H1 (cell line): ENCODE measurements around the gene BAX. TPM values are rescaled to one million over a fixed set of nuclear protein-coding genes. Genes with fewer than 3 reads are reported as not detected.

ENCODE experiments used
- CTCF ChIA-PET: fragments of 300-600 bp; sonication (Branson Sonifier 250); formaldehyde crosslinking; loops from one replicate; lab custom pipeline; 2021; ENCODE audit not compliant: partially characterized antibody; lab: Charles Lee
- POLR2A ChIA-PET: fragments of 300-600 bp; sonication (Branson Sonifier 250); formaldehyde crosslinking; loops from one replicate; lab custom pipeline; 2021; ENCODE audit warnings: inconsistent platforms; ENCODE audit not compliant: partially characterized antibody; lab: Charles Lee
- DNase-seq, 2 experiments: peaks; one replicate each; pipeline versions ENCODE4 v3.0.0 to v3.0.0-alpha.2; 2010 to 2022; ENCODE audit warnings: low spot score in 2 of 2, low read depth in 1 of 2, mixed read lengths in 1 of 2
- FAIRE-seq: peaks from 2 replicates; lab custom pipeline; 2011; peaks lifted over from hg19 to GRCh38; lab: Jason Lieb, UNC
- H2AFZ ChIP-seq: 2 replicates; pipeline ENCODE4 v1.8.1; 2012; ENCODE audit warnings: low read length, inconsistent platforms
- H2AK5ac ChIP-seq: 2 replicates; pipeline ENCODE4 v1.6.1; 2013; ENCODE audit warnings: low read depth, low read length
- H2BK120ac ChIP-seq: replicated peaks from 2 replicates; pipeline ENCODE3; 2013; ENCODE audit warnings: low read depth, low read length, inconsistent platforms
- H2BK12ac ChIP-seq: 2 replicates; pipeline ENCODE4 v1.6.1; 2013; ENCODE audit warnings: low read depth, low read length
- H2BK15ac ChIP-seq: 2 replicates; pipeline ENCODE4 v1.6.1; 2013; ENCODE audit warnings: low read length
- H2BK20ac ChIP-seq: 2 replicates; pipeline ENCODE4 v1.6.1; 2013; ENCODE audit warnings: low read length
- H2BK5ac ChIP-seq: 2 replicates; pipeline ENCODE4 v1.6.1; 2013; ENCODE audit warnings: low read depth, low read length
- H3K14ac ChIP-seq: 2 replicates; pipeline ENCODE4 v1.6.1; 2013; ENCODE audit warnings: inconsistent platforms; ENCODE audit not compliant: insufficient read length
- H3K18ac ChIP-seq: 2 replicates; pipeline ENCODE4 v1.6.1; 2013; ENCODE audit warnings: low read length; ENCODE audit errors: extremely low read depth
- H3K23ac ChIP-seq: 2 replicates; pipeline ENCODE4 v1.6.1; 2013; ENCODE audit warnings: inconsistent platforms; ENCODE audit not compliant: insufficient read length
- H3K23me2 ChIP-seq: 2 replicates; pipeline ENCODE4 v1.6.1; 2013; ENCODE audit warnings: low read depth, low read length
- H3K27ac ChIP-seq: 2 replicates; pipeline ENCODE4 v1.6.1; 2011; ENCODE audit warnings: low read depth, low read length, inconsistent platforms
- H3K27me3 ChIP-seq, 4 experiments: replicated peaks in 1 of 4; 1 replicate in 1 of 4; 2 replicates in 3 of 4; pipeline versions ENCODE4 v1.6.1 to v1.8.1; 2011 to 2013; ENCODE audit warnings: low read length in 3 of 4, mild to moderate bottlenecking in 3 of 4, inconsistent platforms in 2 of 4, mixed read lengths in 2 of 4, moderate library complexity in 1 of 4; ENCODE audit not compliant: control insufficient read depth in 3 of 4, insufficient read depth in 3 of 4; ENCODE audit errors: extremely low read depth in 1 of 4
- H3K36me3 ChIP-seq, 4 experiments: 2 replicates each; pipeline versions ENCODE4 v1.6.1 to v1.8.1; 2011 to 2013; ENCODE audit warnings: mild to moderate bottlenecking in 4 of 4, low read length in 3 of 4, moderate library complexity in 2 of 4, control low read depth in 1 of 4, inconsistent platforms in 1 of 4; ENCODE audit not compliant: insufficient read depth in 4 of 4, control insufficient read depth in 2 of 4
- H3K4ac ChIP-seq: replicated peaks from 2 replicates; pipeline ENCODE3; 2013; ENCODE audit warnings: low read length, low read depth, mixed read lengths, inconsistent platforms; ENCODE audit not compliant: insufficient read length
- H3K4me1 ChIP-seq, 4 experiments: replicated peaks in 1 of 4; 1 replicate in 1 of 4; 2 replicates in 3 of 4; pipeline versions ENCODE4 v1.6.1 to v1.8.1; 2011 to 2013; ENCODE audit warnings: low read length in 3 of 4, inconsistent platforms in 2 of 4, mixed read lengths in 1 of 4; ENCODE audit not compliant: insufficient read depth in 4 of 4, control insufficient read depth in 3 of 4
- H3K4me2 ChIP-seq, 2 experiments: 2 replicates each; pipeline versions ENCODE4 v1.6.1 to v1.8.1; 2011 to 2013; ENCODE audit warnings: low read depth in 2 of 2, low read length in 2 of 2, control low read depth in 1 of 2, inconsistent platforms in 1 of 2, mild to moderate bottlenecking in 1 of 2; ENCODE audit not compliant: insufficient read depth in 1 of 2
- H3K4me3 ChIP-seq, 4 experiments: fragments of 200-600, 300-600 bp in 1 of 4; sonication (generic), shearing (Covaris generic), sonication (Bioruptor Twin) in 1 of 4; 2 replicates each; pipeline versions ENCODE4 v1.5.1 to v1.8.1; 2011 to 2016; ENCODE audit warnings: low read length in 4 of 4, low read depth in 3 of 4, control low read depth in 2 of 4, inconsistent platforms in 2 of 4, mild to moderate bottlenecking in 2 of 4, mixed read lengths in 1 of 4, moderate library complexity in 1 of 4; ENCODE audit not compliant: insufficient read depth in 2 of 4; ENCODE audit errors: extremely low read depth in 1 of 4
- H3K56ac ChIP-seq: replicated peaks from 2 replicates; pipeline ENCODE3; 2013; ENCODE audit warnings: low read depth, mild to moderate bottlenecking, mixed read lengths, low read length, inconsistent platforms; ENCODE audit not compliant: insufficient read length
- H3K79me1 ChIP-seq: 2 replicates; pipeline ENCODE4 v1.6.1; 2013; ENCODE audit warnings: low read depth, low read length, control low read depth
- H3K79me2 ChIP-seq, 2 experiments: 2 replicates each; pipeline versions ENCODE4 v1.6.1 to v1.8.1; 2012 to 2013; ENCODE audit warnings: low read length in 2 of 2, mild to moderate bottlenecking in 2 of 2, inconsistent platforms in 1 of 2; ENCODE audit not compliant: insufficient read depth in 2 of 2, control insufficient read depth in 1 of 2
- H3K9ac ChIP-seq, 4 experiments: replicated peaks in 1 of 4; 1 replicate in 1 of 4; 2 replicates in 3 of 4; pipeline versions ENCODE4 v1.6.1 to v1.8.1; 2011 to 2013; ENCODE audit warnings: low read depth in 3 of 4, low read length in 3 of 4, control low read depth in 2 of 4, mild to moderate bottlenecking in 2 of 4, moderate library complexity in 2 of 4, inconsistent platforms in 1 of 4; ENCODE audit errors: extremely low read depth in 1 of 4
- H3K9me3 ChIP-seq, 2 experiments: 2 replicates each; pipeline versions ENCODE4 v1.6.1 to v1.8.1; 2012 to 2013; ENCODE audit warnings: mild to moderate bottlenecking in 2 of 2, moderate library complexity in 2 of 2, control low read depth in 1 of 2, inconsistent platforms in 1 of 2, low read depth in 1 of 2, low read length in 1 of 2, mixed read lengths in 1 of 2; ENCODE audit not compliant: insufficient read depth in 2 of 2
- H4K20me1 ChIP-seq, 2 experiments: replicated peaks in 1 of 2; 2 replicates each; pipeline versions ENCODE3 to v1.8.1; 2011 to 2013; ENCODE audit warnings: inconsistent platforms in 2 of 2, low read length in 2 of 2, mild to moderate bottlenecking in 1 of 2; ENCODE audit not compliant: insufficient read depth in 2 of 2, control insufficient read depth in 1 of 2
- H4K5ac ChIP-seq: 2 replicates; pipeline ENCODE4 v1.6.1; 2013; ENCODE audit warnings: low read length, low read depth, mixed read lengths, inconsistent platforms; ENCODE audit not compliant: insufficient read length
- H4K8ac ChIP-seq: 2 replicates; pipeline ENCODE4 v1.8.0; 2013; ENCODE audit warnings: mild to moderate bottlenecking, moderate library complexity, low read length, inconsistent platforms; ENCODE audit not compliant: insufficient read depth; ENCODE audit errors: extremely low read depth
- H4K91ac ChIP-seq: replicated peaks from 2 replicates; pipeline ENCODE3; 2013; ENCODE audit warnings: low read length, mixed read lengths, inconsistent platforms; ENCODE audit not compliant: insufficient read length
- GTF2F1 ChIP-seq: IDR thresholded peaks from 2 replicates; pipeline ENCODE4 v1.6.1; 2012; ENCODE audit warnings: low read depth, low read length, improper control_type of control experiment, borderline replicate concordance
- RFX5 ChIP-seq: IDR thresholded peaks from 2 replicates; pipeline ENCODE4 v1.6.1; 2011; ENCODE audit warnings: low read depth, low read length, improper control_type of control experiment, borderline replicate concordance
- WGBS, 2 experiments: shearing (Covaris generic) in 1 of 2; methylation state at CpG; one replicate each; pipeline versions ENCODE4 v1.1.6 to v1.1.7; 2013 to 2015; ENCODE audit warnings: low lambda C conversion rate in 2 of 2, mixed read lengths in 2 of 2, inconsistent platforms in 1 of 2, low coverage in 1 of 2, missing lambda C conversion rate in 1 of 2; ENCODE audit not compliant: insufficient replicate concordance in 2 of 2, insufficient coverage in 1 of 2, insufficient read length in 1 of 2; ENCODE audit errors: extremely low coverage in 1 of 2, missing lambda C conversion rate in 1 of 2; 5-methylcytosine and 5-hydroxymethylcytosine counted together
- polyA plus RNA-seq, 7 experiments: library from polyadenylated mRNA; depleted of rRNA in 3 of 7; stranded (reverse) in 5 of 7; unstranded in 2 of 7; fragments of >200 nt in 5 of 7; fragments of 200-250 nt in 2 of 7; gene quantifications; 1 replicate in 5 of 7; 2 replicates in 1 of 7; 4 replicates in 1 of 7; pipeline versions ENCODE4 v1.2.1 to v1.2.3, GENCODE V29; 2011 to 2013; ENCODE audit warnings: missing spikeins in 2 of 7, mixed read lengths in 2 of 7
- total RNA-seq: library from RNA; stranded (reverse); fragmentation: NEBNext Ultra II Directional; extraction: Animal tissue kit (Norgen Biotek cat#: 25700); gene quantifications from 2 replicates; pipeline ENCODE4 v1.2.1, GENCODE V29; 2021

BAX gene
- total and polyA plus RNA-seq, 2 of the 8 experiments (the other 6 are each of a cell fraction or from before 2014, with no cell fraction given) = 257 to 346 TPM

GRCh38 chr19:48920949-48921348, 33.7 kb upstream of the BAX start:
- Histone ChIP-seq H3K27ac (no peak overlapping the region), H3K9ac (no peak overlapping the region), H2BK120ac (no peak overlapping the region), H3K4me3 (no peak overlapping the region), H2BK15ac (no peak overlapping the region), H3K4ac (no peak overlapping the region), H3K79me1 (no peaks in the 10 kb centered on the region), H3K79me2 (no peaks in the 10 kb centered on the region), H3K23me2 (no peaks in the 10 kb centered on the region; the same call in 1 of the 2 replicates), H4K8ac (no peak overlapping the region), H2BK20ac (no peak overlapping the region), H3K18ac (no peak overlapping the region), H3K4me1 (no peaks in the 10 kb centered on the region), H2AFZ (no peak overlapping the region), H3K27me3 (no peaks in the 10 kb centered on the region), H3K9me3 (no peaks in the 10 kb centered on the region), H3K36me3 (peaks cover 0 to 36% (median 10%) of the 10 kb centered on the region in 4 experiments; a peak in 7 of 8 replicates), H4K91ac (no peak overlapping the region), H3K4me2 (no peak overlapping the region), H4K20me1 (peaks cover 0 to 4% of the 10 kb centered on the region in 2 experiments), H4K5ac (no peak overlapping the region), H3K23ac (no peak overlapping the region), H2AK5ac (no peak overlapping the region), H2BK12ac (no peak overlapping the region), H2BK5ac (no peak overlapping the region), H3K14ac (no peak overlapping the region), H3K56ac (no peak overlapping the region)
- FAIRE-seq (no peak), DNase-seq (no peak)
- TF ChIP-seq GTF2F1 = no peak
- no peak for TF ChIP-seq RFX5
- POLR2A ChIA-PET = interaction anchor here (0.6 to 1.8 kb wide), 5 partner anchors 10 to 157 kb away, joined by 3 to 6 read pairs (median 3); no protein-coding TSS in a partner anchor
- CTCF ChIA-PET = interaction anchor here (1.2 to 1.3 kb wide), 2 partner anchors 12 to 24 kb away, joined by 3 read pairs; partner anchors contain the start of gene DHDH
- 83% methylated on average over 10 of the region's 10 CpGs; no CpG with 5 or more reads in 1 of the 2 experiments for WGBS, 2 experiments
